Embryonic facial prominence (tissue), 1 donor: Measurements from ENCODE around the gene ZNF146.
"Not testable (repeated sequence)": the region's sequence is repeated elsewhere in the genome, so short reads cannot be mapped to it uniquely, and the experiment has no call there.

Experiments used
- DNase-seq: peaks from one replicate; pipeline ENCODE4 v3.0.0-alpha.2; 2016; ENCODE audit errors: extremely low spot score

ZNF146 gene

DNA sequence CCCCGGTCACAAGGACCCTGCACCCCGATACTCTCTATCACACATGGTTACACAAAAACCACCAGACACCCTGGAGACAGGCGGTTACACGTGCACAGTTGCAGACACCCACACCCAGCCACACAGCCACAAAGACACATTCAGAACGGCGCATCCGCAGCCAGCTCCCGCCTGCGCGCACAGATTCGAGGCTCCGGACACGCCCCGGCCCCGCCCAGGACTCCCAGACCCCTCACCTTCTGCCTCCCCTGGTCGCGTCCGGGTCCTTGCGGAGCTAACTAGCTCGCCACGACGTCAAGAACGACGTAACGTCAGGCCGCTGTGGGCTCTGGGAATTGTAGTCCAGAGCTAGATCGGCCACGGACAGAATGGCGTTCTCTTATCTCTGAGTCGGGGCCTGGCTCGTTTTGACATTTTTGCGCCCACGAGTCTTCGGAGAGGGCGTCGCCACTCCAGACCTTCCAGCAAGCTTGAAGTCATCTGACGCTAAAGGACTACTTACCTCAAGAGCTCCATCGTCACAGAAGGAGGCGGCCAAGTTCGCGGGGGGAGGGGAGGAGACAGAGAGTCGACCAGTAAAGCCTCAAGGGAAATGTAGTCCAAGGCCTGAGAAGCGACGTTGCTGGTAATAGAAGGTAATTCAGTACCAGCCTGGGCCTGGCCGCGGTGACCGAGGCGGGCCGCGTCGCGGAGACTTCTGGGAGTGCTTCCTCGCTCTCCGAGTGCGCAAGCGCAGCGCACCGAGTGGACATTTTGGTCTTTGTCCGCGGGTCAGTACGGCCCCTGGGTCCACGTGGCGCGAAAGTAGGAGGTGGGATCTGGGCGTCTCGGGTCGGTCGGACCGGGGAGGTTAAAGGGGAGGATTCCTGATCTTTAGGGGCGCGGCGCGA, at the start of gene ZNF146, which contains the start of gene ZNF565:
TSS of gene ZNF146 (plus strand) at position 721 of the 890 bp plus-strand sequence. CDS start 21,335 bp downstream, outside the sequence.
TSS of gene ZNF565 (minus strand) at position 280 of the 890 bp plus-strand sequence. CDS start 12,680 bp downstream, outside the sequence.
- peak; percentile 98 for DNase-seq

DNA sequence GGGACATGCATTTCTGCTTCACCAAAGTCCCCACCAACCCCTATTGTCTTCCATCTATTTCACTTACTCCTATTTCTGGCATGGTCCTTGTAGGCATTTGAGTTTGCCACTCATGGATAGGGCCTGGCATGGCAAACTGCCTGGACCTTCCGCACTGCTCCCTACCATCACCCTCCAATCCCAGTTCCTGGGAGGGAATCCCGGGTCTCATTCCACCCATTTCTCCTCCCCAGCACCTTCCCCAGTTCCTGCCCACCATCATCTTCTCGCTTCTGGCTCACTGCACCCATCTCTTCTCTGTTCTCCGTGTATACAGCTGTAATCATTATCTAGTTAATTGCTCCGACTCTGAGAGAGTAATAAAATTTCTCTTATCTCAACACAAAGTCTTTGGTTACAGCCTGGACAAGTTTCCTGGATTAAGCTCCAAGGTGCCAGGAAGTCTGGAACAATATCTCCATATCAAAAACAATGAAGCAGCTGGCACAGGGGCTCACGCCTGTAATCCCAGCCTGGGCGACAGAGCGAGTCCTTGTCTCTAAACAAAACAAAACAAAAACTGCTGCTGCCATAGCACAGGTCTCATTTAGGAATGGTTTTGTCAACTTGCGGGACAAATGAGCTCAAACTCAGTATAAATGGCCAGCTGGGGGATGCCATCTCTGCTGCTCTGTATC, 45.7 kb upstream of the ZNF146 start:
- no peak for DNase-seq

DNA sequence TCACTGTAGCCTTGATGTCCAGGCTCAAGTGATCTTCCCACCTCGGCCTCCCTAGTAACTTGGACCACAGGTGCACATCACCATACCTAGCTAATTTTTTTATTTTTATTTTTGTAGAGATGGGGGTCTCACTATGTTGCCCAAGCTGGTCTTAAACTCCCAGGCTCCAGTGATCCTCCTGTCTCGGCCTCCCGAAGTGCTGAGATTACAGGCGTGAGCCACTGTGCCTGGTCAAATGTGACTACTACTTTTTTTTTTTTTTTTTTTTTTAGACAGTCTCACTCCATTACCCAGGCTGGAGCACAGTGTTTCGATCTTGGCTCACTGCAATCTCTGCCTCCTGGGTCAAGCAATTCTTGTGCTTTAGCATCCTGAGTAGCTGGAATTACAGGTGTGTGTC, 42.1 kb upstream of the ZNF146 start:
- DNase-seq: no peak

DNA sequence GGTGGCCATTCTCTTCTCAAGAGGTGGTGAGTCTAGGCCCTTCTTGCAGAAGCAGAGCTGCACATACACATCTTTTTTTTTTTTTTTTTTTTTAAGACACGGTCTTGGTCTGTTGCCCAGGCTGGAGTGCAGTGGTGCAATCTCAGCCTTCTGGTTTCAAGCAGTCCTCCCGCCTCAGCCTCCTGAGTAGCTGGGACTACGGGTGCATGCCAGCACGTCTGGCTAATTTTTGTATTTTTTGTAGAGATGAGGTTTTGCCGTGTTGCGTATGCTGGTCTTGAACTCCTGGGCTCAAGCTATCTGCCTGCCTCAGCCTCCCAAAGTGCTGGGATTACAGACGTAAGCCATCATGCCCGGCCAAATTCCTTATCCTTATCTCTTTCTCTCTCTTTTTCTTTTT, 41.1 kb upstream of the ZNF146 start:
- not testable (repeated sequence) for DNase-seq

DNA sequence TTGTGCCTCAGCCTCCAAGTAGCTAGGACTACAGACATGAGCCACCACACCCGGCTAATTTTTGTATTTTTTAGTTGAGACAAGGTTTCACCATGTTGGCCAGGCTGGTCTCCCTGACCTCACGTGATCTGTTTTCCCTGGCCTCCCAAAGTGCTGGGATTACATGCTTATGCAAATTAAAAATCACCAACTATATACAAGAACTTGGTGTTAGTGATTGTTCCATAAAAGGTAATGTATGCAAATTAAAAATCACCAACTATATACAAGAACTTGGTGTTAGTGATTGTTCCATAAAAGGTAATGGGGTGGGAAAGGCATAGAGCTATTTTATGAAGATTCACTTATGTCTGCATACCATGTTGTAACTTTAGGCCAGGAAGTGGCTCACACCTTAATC, 35.8 kb upstream of the ZNF146 start:
- DNase-seq: not testable (repeated sequence)

DNA sequence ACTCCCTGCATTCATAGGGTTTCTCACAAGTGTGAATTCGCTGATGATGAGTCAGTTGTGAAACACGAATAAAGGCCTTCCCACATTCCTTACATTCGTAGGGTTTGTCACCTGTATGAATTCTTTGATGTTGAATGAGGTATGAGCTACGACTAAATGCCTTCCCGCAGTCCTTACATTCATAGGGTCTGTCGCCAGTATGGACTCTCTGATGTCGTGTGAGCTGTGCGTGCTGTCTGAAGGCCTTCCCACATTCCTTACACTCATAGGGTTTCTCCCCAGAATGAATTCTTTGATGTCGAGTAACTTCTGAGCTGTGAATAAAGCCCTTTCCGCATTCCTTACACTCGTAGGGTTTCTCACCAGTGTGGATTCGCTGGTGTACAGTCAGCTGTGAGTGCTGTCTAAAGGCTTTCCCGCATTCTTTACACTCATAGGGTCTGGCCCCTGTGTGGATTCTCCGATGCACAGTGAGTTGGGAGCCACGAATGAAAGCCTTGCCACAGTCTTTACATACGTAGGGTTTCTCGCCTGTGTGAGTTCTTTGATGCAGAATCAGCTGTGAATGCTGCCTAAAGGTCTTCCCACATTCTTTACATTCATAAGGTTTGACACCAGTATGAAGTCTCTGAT, 32.2 kb upstream of the ZNF146 start:
- no peak for DNase-seq

DNA sequence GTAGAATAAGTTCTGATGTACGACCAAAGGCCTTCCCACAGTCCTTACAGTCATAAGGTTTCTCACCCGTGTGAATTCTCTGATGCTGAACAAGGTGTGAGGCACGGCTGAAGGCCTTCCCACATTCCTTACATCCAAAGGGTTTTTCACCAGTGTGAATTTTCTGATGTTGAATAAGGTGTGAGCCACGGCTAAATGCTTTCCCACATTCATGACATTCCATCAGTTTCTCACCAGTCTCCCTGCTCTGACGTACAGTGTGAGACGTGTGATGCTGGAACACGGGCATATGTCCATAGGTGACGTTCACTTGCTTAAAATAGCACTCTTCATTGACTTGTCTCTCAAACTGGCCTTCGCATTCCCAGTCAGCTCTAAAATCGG, 31.7 kb upstream of the ZNF146 start:
- no peak for DNase-seq

DNA sequence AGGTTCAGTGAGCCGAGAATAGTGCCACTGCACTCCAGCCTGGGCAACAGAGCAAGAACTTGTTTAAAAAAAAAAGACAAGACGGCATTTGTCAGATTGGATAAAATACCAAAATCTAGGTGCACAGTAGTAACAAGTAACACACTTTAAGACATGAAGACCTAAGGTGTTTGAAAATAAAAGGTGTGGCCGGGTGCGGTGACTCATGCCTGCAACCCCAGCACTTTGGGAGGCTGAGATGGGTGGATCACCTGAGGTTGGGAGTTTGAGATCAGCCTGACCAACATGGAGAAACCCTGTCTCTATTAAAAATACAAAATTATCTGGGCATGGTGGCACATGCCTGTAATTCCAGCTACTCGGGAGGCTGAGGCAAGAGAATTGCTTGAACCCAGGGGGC, 28.2 kb upstream of the ZNF146 start:
- DNase-seq: not testable (repeated sequence)

DNA sequence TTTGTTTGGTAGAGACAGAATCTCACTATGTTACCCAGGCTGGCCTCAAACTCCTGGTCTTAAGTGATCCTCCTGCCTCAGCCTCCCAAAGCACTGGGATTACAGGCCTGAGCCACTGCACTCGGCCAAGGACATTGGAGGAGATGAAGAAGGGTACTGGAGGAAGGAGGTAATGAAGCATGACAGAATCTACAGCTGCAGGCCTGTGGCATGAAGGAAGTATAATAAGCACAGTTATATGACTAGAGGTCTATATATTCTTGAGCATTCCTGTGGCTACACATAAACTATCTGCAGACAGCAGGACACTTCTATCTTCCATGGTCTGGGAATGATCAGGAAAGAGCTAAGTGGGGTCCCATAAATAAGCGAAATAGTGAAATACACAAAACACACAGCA, 18.7 kb upstream of the ZNF146 start:
- no peak for DNase-seq

DNA sequence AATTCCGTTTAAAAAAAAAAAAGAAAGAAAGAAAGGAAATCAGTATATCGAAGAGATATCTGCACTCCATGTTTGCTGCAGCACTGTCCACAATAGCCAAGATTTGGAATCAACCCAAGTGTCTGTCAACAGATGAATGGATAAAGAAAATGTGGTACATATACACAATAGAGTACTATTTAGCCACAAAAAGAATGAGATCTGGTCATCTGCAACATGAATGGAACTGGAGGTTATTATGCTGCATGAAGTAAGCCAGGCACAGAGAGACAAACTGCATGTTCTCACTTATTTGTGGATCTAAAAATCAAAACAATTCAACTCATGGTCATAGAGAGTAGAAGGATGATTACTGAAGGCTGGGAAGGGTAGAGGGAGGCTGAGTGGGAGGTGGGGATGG, 16.8 kb upstream of the ZNF146 start:
- DNase-seq: no peak

DNA sequence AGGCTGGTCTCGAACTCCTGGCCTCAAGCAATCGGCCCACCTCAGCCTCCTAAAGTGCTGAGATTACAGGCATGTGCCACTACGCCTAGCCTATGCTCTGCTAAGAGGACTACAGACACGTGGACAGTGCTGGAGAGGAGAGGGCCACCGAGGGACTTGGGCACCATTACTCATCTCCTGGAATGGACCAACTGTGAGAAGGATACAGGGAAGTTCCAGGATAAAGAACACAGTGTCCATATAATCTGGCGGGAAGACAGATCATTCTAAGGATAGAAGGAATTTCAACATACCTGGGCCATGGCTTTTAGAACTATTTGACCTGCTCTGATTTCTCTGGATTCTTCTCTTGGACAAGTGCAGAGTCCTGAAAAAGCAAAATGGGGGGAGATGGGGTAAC, 13.2 kb upstream of the ZNF146 start:
- DNase-seq: no peak

DNA sequence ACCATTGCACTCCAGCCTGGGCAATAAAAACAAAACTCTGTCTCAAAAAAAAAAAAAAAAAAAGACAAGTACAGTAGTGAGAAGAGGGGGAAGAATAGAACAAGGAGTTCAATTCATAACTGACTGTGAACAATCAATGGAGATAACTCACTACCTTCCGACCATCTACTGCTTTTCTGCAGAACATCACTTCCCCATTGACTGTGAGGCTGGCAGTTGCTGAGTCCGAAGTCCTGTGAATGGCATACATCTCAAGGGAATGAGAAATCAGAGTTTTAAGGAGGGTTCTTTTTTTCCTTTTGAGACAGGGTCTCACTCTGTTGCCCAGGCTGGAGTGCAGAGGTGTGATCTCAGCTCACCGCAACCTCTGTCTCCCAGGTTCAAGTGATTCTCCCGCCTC, 11.6 kb upstream of the ZNF146 start:
- no peak for DNase-seq

DNA sequence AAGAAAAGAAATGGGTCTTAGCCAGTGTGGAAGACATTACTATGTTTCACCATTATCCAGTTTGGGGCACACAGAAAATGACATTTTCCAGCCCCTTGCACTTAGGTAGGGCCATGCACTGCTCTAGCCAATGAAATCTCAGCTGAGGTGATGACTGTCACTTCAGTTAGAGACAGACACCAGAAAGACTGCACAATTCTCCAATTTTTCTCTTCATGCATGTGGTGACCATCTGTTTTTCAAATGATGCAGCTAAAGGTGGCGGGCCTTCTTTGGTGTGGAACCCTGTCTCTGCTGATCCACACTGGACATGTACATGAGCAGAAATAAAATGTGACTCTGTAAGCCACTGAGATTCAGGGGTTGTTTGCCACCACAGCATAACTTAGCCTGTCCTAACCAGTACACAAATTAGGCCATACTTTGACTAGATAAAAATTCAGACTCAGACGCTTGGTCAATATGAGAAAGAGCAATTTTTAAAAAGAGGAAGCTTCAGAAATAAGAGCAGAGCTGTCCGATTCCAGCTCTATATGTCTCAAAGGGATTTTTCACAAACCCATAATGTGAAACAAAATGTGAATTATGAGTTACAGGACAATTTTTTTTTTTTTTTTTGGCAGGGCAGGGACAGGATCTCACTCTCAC, 7.2 kb upstream of the ZNF146 start:
- DNase-seq: no peak

DNA sequence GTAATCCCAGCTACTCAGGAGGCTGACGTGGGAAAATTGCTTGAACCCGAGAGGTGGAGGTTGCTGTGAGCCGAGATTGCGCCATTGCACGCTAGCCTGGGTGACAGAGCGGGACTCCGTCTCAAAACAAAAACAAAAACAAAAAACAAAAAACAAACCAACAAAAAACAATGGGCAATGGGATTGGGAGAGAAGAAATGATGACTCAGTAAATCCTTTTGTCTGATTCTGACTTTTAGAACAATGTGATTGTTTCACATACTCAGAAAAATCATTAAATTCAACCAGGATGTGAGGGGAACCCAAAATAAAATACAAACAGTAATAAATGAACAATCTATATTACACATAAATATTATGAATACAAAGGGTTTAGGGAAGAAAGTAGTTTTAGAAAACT, 5.5 kb upstream of the ZNF146 start:
- DNase-seq: no peak

DNA sequence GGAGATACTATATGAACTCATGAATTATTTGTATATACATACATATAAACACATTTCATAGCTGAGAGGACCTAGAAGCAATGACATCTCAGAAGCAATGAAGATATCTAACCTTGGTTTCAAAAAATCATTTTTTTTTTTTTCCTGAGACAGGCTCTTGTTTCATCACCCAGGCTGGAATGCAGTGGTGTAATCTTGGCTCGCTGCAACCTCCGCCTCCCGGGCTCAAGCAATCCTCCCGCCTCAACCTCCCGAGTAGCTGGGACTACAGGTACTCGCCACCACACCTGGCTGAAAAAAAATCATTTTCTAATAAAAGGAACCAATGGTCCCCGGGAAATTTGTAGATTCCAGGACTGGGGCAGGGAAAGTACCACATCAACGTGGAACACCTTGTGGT, 4.4 kb upstream of the ZNF146 start:
- DNase-seq: no peak

DNA sequence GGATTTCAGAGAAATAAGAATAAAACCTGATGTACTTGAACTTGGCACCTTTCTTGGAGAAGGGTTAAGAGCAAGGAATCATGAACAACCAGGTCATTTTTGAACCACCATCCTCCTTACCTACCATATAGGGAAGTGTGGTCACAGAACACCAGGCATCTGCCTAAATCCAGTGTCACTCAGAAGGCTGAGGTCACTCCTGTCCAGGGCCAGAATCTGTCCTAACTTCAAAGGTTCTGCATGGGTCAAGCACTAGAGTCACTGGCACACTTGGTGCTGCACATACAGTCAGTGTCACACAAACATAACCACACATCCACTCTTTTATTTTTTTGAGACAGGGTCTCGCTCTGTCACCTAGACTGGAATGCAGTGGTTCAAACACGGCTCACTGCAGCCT, 2.0 kb upstream of the ZNF146 start:
- no peak for DNase-seq

DNA sequence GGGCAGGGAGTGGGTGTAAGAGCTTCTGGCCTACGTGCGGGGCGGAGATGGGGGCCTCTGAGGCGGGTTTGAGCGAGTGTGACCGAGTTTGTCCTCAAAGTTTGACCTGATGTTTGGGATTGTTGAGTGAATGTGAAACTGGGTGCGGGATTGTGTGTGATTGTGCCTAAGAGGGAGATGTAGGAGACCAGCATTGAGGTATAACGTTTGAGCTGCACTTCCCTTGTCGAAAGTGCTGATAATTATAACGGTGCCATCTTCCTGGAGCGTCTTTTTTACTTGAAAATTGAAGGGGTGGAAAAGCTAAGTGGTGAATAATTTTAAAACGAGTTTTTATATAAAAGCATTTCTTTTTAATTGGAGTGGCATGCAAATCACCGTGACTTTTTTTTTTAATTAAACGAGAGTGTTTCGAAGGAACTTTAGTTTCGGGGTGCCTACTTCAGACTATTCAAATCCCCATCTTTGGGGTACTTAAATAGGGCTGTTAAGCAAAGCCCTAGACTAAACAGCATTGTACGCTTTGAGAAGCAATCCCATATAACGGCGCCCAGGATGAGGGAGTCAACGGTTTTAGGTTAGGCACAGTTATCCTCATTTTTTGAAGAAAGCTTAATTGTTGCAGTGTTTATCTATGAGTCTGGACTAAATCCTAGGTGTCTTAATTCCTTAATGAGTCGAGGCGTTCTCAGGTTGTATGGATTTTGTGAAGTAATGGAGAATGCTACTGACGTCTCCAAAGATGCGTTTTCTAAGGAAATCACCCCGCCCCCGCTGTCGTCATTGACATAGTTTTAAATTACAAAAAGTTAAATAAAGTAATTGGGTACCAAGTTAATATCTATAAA, 594 bp downstream of the ZNF146 start:
- DNase-seq: no peak

DNA sequence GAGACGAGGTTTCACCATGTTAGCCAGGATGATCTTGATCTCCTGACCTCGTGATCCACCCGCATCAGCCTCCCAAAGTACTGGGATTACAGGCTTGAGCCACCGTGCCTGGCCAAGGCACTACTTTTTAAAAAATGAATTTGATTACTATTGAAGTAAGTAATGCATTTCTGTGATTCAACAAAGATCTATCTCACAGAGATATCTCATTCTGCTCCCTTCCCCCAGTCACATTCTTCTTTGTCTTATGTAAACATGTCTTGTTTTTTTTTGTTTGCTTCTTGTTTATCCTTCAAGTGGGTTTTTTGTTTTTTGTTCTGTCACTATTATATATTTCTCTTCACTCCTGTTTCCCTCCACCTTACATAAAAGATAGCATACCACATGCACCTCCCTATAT, 6.6 kb downstream of the ZNF146 start:
- DNase-seq: no peak

DNA sequence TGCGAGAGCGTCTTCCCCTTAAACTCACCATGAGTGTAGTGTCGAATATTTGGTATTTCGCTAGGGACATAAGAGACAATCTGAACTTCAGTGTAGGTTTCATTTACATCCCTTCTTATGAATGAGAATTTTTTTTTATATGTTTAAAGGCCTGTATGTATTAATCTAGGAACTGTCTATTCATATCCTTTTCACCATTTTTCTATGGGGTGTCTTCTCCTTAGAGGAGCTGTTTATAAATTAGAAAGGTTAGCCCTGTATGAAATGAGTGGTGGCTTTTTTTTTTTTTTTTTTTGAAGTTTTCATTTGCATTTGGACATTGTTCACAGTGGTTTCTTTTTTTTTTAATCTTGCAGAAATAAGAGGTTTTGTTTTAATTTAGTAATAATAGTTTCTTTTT, 7.6 kb downstream of the ZNF146 start:
- no peak for DNase-seq

DNA sequence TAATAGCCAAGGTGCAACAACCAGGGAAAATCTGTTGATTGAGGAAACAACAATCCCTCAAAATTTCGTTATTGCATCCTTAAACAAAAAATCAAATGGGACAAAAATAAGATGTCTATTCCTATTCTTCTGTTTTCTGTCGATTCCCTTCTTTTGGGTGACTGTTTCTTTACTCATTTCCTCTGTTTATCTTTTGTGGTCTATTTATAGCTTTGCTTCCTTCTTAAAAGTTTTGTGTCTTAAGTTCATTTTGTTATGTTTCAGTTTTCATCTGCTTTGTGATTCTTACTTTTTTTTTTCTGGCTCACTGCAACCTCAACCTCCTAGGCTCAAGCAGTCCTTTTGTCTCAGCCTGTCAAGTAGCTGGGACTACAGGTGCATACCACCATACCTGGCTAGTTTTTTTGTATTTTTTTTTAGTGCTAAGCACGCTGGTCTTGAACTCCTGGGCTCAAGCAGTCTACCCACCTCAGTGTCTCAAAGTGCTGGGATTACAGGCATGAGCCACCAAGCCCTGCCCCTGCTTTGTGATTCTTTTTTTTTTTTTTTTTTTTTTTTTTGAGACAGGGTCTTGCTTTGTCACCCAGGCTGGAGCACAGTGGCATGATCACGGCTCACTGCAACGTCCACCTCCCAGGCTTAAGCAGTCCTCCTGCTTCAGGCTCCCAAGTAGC, 10.4 kb downstream of the ZNF146 start:
- no peak for DNase-seq

DNA sequence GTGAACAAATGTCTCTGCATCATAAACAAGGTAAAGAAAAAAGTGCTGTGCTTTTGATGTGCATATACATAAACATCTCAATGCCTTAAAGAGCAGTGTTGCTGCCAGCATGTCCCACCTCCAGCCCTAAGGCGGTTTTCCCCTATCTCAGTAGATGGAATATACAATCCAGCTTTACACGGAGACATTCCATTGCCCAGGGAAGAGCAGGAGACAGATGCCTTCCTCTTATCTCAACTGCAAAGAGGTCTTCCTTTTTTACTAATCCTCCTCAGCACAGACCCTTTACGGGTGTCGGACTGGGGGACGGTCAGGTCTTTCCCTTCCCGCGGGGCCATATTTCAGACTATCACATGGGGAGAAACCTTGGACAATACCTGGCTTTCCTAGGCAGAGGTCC, 18.7 kb downstream of the ZNF146 start:
- DNase-seq: not testable (repeated sequence)
